Ishikawa (cell line): Measurements from ENCODE around the gene ZSCAN30.

Experiments
- CEBPB ChIP-seq: IDR thresholded peaks from 2 replicates; pipeline ENCODE4 v1.6.1; 2012
- EGR1 ChIP-seq: IDR thresholded peaks from 2 replicates; pipeline ENCODE4 v1.6.1; 2012
- EP300 ChIP-seq: IDR thresholded peaks from 2 replicates; pipeline ENCODE4 v1.6.1; 2012; ENCODE audit warnings: borderline replicate concordance
- FOXM1 ChIP-seq: IDR thresholded peaks from 2 replicates; pipeline ENCODE4 v1.6.1; 2012; ENCODE audit warnings: low read depth, borderline replicate concordance
- MAX ChIP-seq: IDR thresholded peaks from 2 replicates; pipeline ENCODE4 v1.6.1; 2012
- NFIC ChIP-seq: IDR thresholded peaks from 2 replicates; pipeline ENCODE4 v1.6.1; 2012
- RAD21 ChIP-seq: IDR thresholded peaks from 2 replicates; pipeline ENCODE4 v1.6.1; 2012; ENCODE audit warnings: low read depth
- TAF1 ChIP-seq: IDR thresholded peaks from 2 replicates; pipeline ENCODE4 v1.6.1; 2012; ENCODE audit warnings: low read depth, mild to moderate bottlenecking
- TEAD4 ChIP-seq: IDR thresholded peaks from 2 replicates; pipeline ENCODE4 v1.6.1; 2012
- YY1 ChIP-seq: IDR thresholded peaks from 2 replicates; pipeline ENCODE4 v1.6.1; 2012; ENCODE audit warnings: low read depth
- TF ChIP-seq, protein P1 (sequence below): IDR thresholded peaks from 2 replicates; pipeline ENCODE4 v1.6.1; 2012; ENCODE audit warnings: low read depth, mild to moderate bottlenecking

The ZSCAN30 gene

GRCh38 chr18:35201256-35201931, 88.6 kb downstream of the ZSCAN30 start:
- TF ChIP-seq EGR1 (no peak), TAF1 (no peak), NFIC (no peak), CEBPB (no peak), MAX (no peak), EP300 (no peak), FOXM1 (no peak), TEAD4 (no peak), YY1 (no peak), RAD21 (no peak)
- TF ChIP-seq, protein P1, sequence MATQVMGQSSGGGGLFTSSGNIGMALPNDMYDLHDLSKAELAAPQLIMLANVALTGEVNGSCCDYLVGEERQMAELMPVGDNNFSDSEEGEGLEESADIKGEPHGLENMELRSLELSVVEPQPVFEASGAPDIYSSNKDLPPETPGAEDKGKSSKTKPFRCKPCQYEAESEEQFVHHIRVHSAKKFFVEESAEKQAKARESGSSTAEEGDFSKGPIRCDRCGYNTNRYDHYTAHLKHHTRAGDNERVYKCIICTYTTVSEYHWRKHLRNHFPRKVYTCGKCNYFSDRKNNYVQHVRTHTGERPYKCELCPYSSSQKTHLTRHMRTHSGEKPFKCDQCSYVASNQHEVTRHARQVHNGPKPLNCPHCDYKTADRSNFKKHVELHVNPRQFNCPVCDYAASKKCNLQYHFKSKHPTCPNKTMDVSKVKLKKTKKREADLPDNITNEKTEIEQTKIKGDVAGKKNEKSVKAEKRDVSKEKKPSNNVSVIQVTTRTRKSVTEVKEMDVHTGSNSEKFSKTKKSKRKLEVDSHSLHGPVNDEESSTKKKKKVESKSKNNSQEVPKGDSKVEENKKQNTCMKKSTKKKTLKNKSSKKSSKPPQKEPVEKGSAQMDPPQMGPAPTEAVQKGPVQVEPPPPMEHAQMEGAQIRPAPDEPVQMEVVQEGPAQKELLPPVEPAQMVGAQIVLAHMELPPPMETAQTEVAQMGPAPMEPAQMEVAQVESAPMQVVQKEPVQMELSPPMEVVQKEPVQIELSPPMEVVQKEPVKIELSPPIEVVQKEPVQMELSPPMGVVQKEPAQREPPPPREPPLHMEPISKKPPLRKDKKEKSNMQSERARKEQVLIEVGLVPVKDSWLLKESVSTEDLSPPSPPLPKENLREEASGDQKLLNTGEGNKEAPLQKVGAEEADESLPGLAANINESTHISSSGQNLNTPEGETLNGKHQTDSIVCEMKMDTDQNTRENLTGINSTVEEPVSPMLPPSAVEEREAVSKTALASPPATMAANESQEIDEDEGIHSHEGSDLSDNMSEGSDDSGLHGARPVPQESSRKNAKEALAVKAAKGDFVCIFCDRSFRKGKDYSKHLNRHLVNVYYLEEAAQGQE: no peak
